ENCODE results near the gene CEP170.
"Not testable (repeated sequence)": the region's sequence is repeated elsewhere in the genome, so short reads cannot be mapped to it uniquely, and the experiment has no call there.

- TF ChIP-seq, protein P1, sequence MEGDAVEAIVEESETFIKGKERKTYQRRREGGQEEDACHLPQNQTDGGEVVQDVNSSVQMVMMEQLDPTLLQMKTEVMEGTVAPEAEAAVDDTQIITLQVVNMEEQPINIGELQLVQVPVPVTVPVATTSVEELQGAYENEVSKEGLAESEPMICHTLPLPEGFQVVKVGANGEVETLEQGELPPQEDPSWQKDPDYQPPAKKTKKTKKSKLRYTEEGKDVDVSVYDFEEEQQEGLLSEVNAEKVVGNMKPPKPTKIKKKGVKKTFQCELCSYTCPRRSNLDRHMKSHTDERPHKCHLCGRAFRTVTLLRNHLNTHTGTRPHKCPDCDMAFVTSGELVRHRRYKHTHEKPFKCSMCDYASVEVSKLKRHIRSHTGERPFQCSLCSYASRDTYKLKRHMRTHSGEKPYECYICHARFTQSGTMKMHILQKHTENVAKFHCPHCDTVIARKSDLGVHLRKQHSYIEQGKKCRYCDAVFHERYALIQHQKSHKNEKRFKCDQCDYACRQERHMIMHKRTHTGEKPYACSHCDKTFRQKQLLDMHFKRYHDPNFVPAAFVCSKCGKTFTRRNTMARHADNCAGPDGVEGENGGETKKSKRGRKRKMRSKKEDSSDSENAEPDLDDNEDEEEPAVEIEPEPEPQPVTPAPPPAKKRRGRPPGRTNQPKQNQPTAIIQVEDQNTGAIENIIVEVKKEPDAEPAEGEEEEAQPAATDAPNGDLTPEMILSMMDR (IDR thresholded peaks at IDR 0.05): not testable (repeated sequence)
- not testable (repeated sequence) for TF ChIP-seq POLR2A (IDR thresholded peaks at IDR 0.05); POLR2AphosphoS5 (IDR thresholded peaks at IDR 0.05); EP300 (IDR thresholded peaks at IDR 0.05; ENCODE audit: low read depth)
Measured at GRCh38 chr1:243104452-243104851, 150.6 kb downstream of the CEP170 start.
